Activated B cell treated with CpG ODN at 0.5 μM for 24 hours (primary cell): Measurements from ENCODE around the gene ENAH. TPM values are rescaled to one million over a fixed set of nuclear protein-coding genes. Genes with fewer than 3 reads are reported as not detected.
"Not testable (repeated sequence)": the region's sequence is repeated elsewhere in the genome, so short reads cannot be mapped to it uniquely, and the experiment has no call there.

Experiments
- ATAC-seq: fragments of 200-7000 bp; cut with Tn5 transposase; one replicate; pipeline ENCODE4 v1.10.0; 2021; ENCODE audit warnings: low read depth, mild to moderate bottlenecking, moderate library complexity
- CTCF ChIA-PET: fragments of 350-600 bp; sonication (Branson Sonifier 250); formaldehyde crosslinking; loops from one replicate; lab custom pipeline; 2021; ENCODE audit warnings: antibody characterized with exemption; lab: Charles Lee
- POLR2A ChIA-PET: fragments of 350-600 bp; sonication (Branson Sonifier 250); formaldehyde crosslinking; loops from one replicate; lab custom pipeline; 2021; ENCODE audit warnings: antibody characterized with exemption; lab: Charles Lee
- DNase-seq: peaks from one replicate; pipeline ENCODE4 v3.0.0; 2022
- H3K27ac Mint-ChIP-seq: one replicate; pipeline ENCODE4 v1.8.0; 2020; ENCODE audit warnings: mixed read lengths
- H3K27me3 Mint-ChIP-seq: one replicate; pipeline ENCODE4 v1.8.0; 2021; ENCODE audit warnings: mixed read lengths
- H3K36me3 Mint-ChIP-seq: one replicate; pipeline ENCODE4 v1.8.0; 2021; ENCODE audit warnings: low read depth, mixed read lengths
- H3K4me1 Mint-ChIP-seq: one replicate; pipeline ENCODE4 v1.8.0; 2021; ENCODE audit warnings: mixed read lengths
- H3K4me3 Mint-ChIP-seq: one replicate; pipeline ENCODE4 v1.8.0; 2020; ENCODE audit warnings: mild to moderate bottlenecking, mixed read lengths
- H3K9me3 Mint-ChIP-seq: one replicate; pipeline ENCODE4 v1.8.0; 2020; ENCODE audit warnings: mixed read lengths
- CTCF ChIP-seq: fragments of 200-600 bp; IDR thresholded peaks from one replicate; pipeline ENCODE4 v1.8.0; 2022; ENCODE audit warnings: antibody characterized with exemption, mild to moderate bottlenecking
- intact Hi-C: fragments of 100-400 bp; cut with micrococcal nuclease; formaldehyde crosslinking; loops from one replicate; pipeline ENCODE4 v1.15.1; 2024
- total RNA-seq: library from RNA; stranded (reverse); gene quantifications from 2 replicates; pipeline ENCODE4 v1.2.3, GENCODE V29; 2022

Gene ENAH
- total RNA-seq, 1 donor from 2014 or later, result 1.2 TPM

- H3K4me1 Mint-ChIP-seq, result no peaks in the 10 kb centered on the region
- POLR2A ChIA-PET, result no interaction called here
- intact Hi-C loops, result no loop called here
- DNase-seq (no peak), ATAC-seq (no peak)
- no peak for TF ChIP-seq CTCF
- CTCF ChIA-PET, result no interaction called here
- no peak overlapping the region for H3K27ac Mint-ChIP-seq
- no peaks in the 10 kb centered on the region for H3K36me3 Mint-ChIP-seq
- H3K4me3 Mint-ChIP-seq, result no peak overlapping the region
- H3K27me3 Mint-ChIP-seq, result no peaks in the 10 kb centered on the region
- H3K9me3 Mint-ChIP-seq, result no peaks in the 10 kb centered on the region
These were observed 7.6 kb downstream of the ENAH start for GRCh38 chr1:225645194-225645895.

GRCh38 chr1:225644666-225645065, 8.3 kb downstream of the ENAH start:
- no peaks in the 10 kb centered on the region for H3K27me3 Mint-ChIP-seq
- TF ChIP-seq CTCF, result no peak
- POLR2A ChIA-PET, result no interaction called here
- DNase-seq (no peak), ATAC-seq (no peak)
- no peak overlapping the region for H3K4me3 Mint-ChIP-seq
- intact Hi-C loops, result no loop called here
- CTCF ChIA-PET, result no interaction called here
- no peaks in the 10 kb centered on the region for H3K9me3 Mint-ChIP-seq
- H3K36me3 Mint-ChIP-seq, result no peaks in the 10 kb centered on the region
- H3K27ac Mint-ChIP-seq, result no peak overlapping the region
- no peaks in the 10 kb centered on the region for H3K4me1 Mint-ChIP-seq

- no peaks in the 10 kb centered on the region for H3K4me1 Mint-ChIP-seq
- CTCF ChIA-PET, result no interaction called here
These were observed 10.7 kb downstream of the ENAH start for GRCh38 chr1:225642177-225642576.

GRCh38 chr1:225638853-225639252, 14.1 kb downstream of the ENAH start:
- CTCF ChIA-PET, result no interaction called here
- TF ChIP-seq CTCF, result no peak
- Mint-ChIP-seq H3K4me3 (no peak overlapping the region), H3K27ac (no peak overlapping the region), H3K36me3 (no peaks in the 10 kb centered on the region), H3K27me3 (no peaks in the 10 kb centered on the region), H3K4me1 (no peaks in the 10 kb centered on the region), H3K9me3 (no peaks in the 10 kb centered on the region)
- ATAC-seq (no peak), DNase-seq (no peak)
- POLR2A ChIA-PET, result no interaction called here
- intact Hi-C loops, result no loop called here

More at GRCh38 chr1:225642177-225642576, 10.7 kb downstream of the ENAH start:
- Mint-ChIP-seq H3K9me3 (no peaks in the 10 kb centered on the region), H3K36me3 (no peaks in the 10 kb centered on the region), H3K27ac (no peak overlapping the region), H3K4me3 (no peak overlapping the region), H3K27me3 (no peaks in the 10 kb centered on the region)
- POLR2A ChIA-PET, result no interaction called here
- no peak for ATAC-seq
- no peak for DNase-seq
- no peak for TF ChIP-seq CTCF
- intact Hi-C loops, result no loop called here

- Mint-ChIP-seq H3K4me1 (no peaks in the 10 kb centered on the region), H3K27me3 (no peaks in the 10 kb centered on the region), H3K4me3 (no peak overlapping the region), H3K9me3 (no peaks in the 10 kb centered on the region), H3K27ac (no peak overlapping the region), H3K36me3 (no peaks in the 10 kb centered on the region)
- TF ChIP-seq CTCF, result no peak
- ChIA-PET POLR2A (no interaction called here), CTCF (no interaction called here)
- DNase-seq (no peak), ATAC-seq (no peak)
- intact Hi-C loops, result no loop called here
These were observed 15.2 kb downstream of the ENAH start for GRCh38 chr1:225637651-225638199.

- DNase-seq, H3K27ac Mint-ChIP-seq, POLR2A ChIA-PET, intact Hi-C loops, H3K9me3 Mint-ChIP-seq, ATAC-seq, H3K36me3 Mint-ChIP-seq, H3K4me1 Mint-ChIP-seq, H3K4me3 Mint-ChIP-seq, CTCF ChIA-PET, H3K27me3 Mint-ChIP-seq: not testable (repeated sequence)
These were observed 15.9 kb downstream of the ENAH start for GRCh38 chr1:225636992-225637391.
